Cardiac muscle cell (in vitro differentiated cells and primary cell): Measurements from ENCODE around the gene AMMECR1L. TPM values are rescaled to one million over a fixed set of nuclear protein-coding genes. Genes with fewer than 3 reads are reported as not detected.
"Not testable (repeated sequence)": the region's sequence is repeated elsewhere in the genome, so short reads cannot be mapped to it uniquely, and the experiment has no call there.

Experiments
- DNase-seq, 2 donors: peaks; one replicate each; pipeline versions ENCODE4 v3.0.0 to v3.0.0-alpha.2; 2010 to 2017; ENCODE audit warnings: low read depth in 1 of 2, low spot score in 1 of 2
- H3K27ac ChIP-seq: fragments of 200-600 bp; sonication (generic); 2 replicates; pipeline ENCODE4 v1.5.1; 2016
- H3K27me3 ChIP-seq: fragments of 200-600 bp; sonication (generic); 2 replicates; pipeline ENCODE4 v1.6.0; 2016; ENCODE audit warnings: control low read depth
- H3K36me3 ChIP-seq: fragments of 200-600 bp; sonication (generic); 2 replicates; pipeline ENCODE4 v1.5.1; 2016; ENCODE audit warnings: control low read depth
- H3K4me1 ChIP-seq: fragments of 200-600 bp; sonication (generic); 2 replicates; pipeline ENCODE4 v1.8.1; 2017; ENCODE audit warnings: low read depth, mild to moderate bottlenecking, mixed run types
- H3K4me3 ChIP-seq: fragments of 200-600 bp; sonication (generic); 2 replicates; pipeline ENCODE4 v1.5.1; 2016; ENCODE audit warnings: mild to moderate bottlenecking
- H3K9me3 ChIP-seq: fragments of 200-600 bp; sonication (generic); 2 replicates; pipeline ENCODE4 v1.5.1; 2017; ENCODE audit warnings: low read depth, mild to moderate bottlenecking, control low read depth
- polyA plus RNA-seq: library from polyadenylated mRNA; unstranded; fragments of >200 nt; fragmentation: Nextera tagmentation; extraction: Ambion mirVana; gene quantifications from 2 replicates; pipeline ENCODE4 v1.2.1, GENCODE V29; 2016
- total RNA-seq: library from RNA; depleted of rRNA; stranded (reverse); fragments of >200 nt; gene quantifications from 2 replicates; pipeline ENCODE4 v1.2.3, GENCODE V29; 2016
- TF ChIP-seq, protein P1 (sequence below): IDR thresholded peaks from 2 replicates; pipeline ENCODE4 v1.5.1; 2012; ENCODE audit warnings: low read depth, mild to moderate bottlenecking, low read length

The AMMECR1L gene
- total and polyA plus RNA-seq, 2 experiments from 2014 or later: 6.6 to 10.3 TPM

GRCh38 chr2:127814677-127815076 is 71.1 kb downstream of the AMMECR1L start:
- Histone ChIP-seq H3K27ac (no peak overlapping the region), H3K4me1 (no peaks in the 10 kb centered on the region), H3K4me3 (no peak overlapping the region), H3K36me3 (no peaks in the 10 kb centered on the region), H3K27me3 (no peaks in the 10 kb centered on the region), H3K9me3 (no peaks in the 10 kb centered on the region)
- TF ChIP-seq, protein P1, sequence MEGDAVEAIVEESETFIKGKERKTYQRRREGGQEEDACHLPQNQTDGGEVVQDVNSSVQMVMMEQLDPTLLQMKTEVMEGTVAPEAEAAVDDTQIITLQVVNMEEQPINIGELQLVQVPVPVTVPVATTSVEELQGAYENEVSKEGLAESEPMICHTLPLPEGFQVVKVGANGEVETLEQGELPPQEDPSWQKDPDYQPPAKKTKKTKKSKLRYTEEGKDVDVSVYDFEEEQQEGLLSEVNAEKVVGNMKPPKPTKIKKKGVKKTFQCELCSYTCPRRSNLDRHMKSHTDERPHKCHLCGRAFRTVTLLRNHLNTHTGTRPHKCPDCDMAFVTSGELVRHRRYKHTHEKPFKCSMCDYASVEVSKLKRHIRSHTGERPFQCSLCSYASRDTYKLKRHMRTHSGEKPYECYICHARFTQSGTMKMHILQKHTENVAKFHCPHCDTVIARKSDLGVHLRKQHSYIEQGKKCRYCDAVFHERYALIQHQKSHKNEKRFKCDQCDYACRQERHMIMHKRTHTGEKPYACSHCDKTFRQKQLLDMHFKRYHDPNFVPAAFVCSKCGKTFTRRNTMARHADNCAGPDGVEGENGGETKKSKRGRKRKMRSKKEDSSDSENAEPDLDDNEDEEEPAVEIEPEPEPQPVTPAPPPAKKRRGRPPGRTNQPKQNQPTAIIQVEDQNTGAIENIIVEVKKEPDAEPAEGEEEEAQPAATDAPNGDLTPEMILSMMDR: no peak
- DNase-seq: no peak

- not testable (repeated sequence) for H3K4me3 ChIP-seq
Observed at GRCh38 chr2:127812441-127812840, 73.3 kb downstream of the AMMECR1L start.

More at GRCh38 chr2:127812441-127812840, 73.3 kb downstream of the AMMECR1L start:
- H3K27ac ChIP-seq, H3K9me3 ChIP-seq, H3K27me3 ChIP-seq, H3K36me3 ChIP-seq, DNase-seq, H3K4me1 ChIP-seq: not testable (repeated sequence)

Other genes with a start within 250 kb of the AMMECR1L start
- gene GPR17, start 239.8 kb downstream of the AMMECR1L start, total RNA-seq: not detected in 2 replicates
- 0.09 TPM in 1 of 2 replicates, not detected in the other for gene GPR17, start 239.8 kb downstream of the AMMECR1L start, polyA plus RNA-seq
- 23.2 and 32.9 TPM in 2 replicates for gene LIMS2, start 210.4 kb downstream of the AMMECR1L start, total RNA-seq
- gene LIMS2, start 210.4 kb downstream of the AMMECR1L start, polyA plus RNA-seq: 35.2 and 48.8 TPM in 2 replicates
- 9.3 and 11.7 TPM in 2 replicates for gene SFT2D3, start 184.5 kb downstream of the AMMECR1L start, total RNA-seq
- gene SFT2D3, start 184.5 kb downstream of the AMMECR1L start, polyA plus RNA-seq: 0.13 and 5.9 TPM in 2 replicates
- 28.2 and 40.3 TPM in 2 replicates for gene WDR33, start 74.8 kb downstream of the AMMECR1L start, total RNA-seq
- gene WDR33, start 74.8 kb downstream of the AMMECR1L start, polyA plus RNA-seq: 44.4 and 53.7 TPM in 2 replicates
- 14.4 and 16.0 TPM in 2 replicates for gene POLR2D, start 27.8 kb downstream of the AMMECR1L start, total RNA-seq
- gene POLR2D, start 27.8 kb downstream of the AMMECR1L start, polyA plus RNA-seq: 26.1 and 44.2 TPM in 2 replicates
- 18.6 and 19.5 TPM in 2 replicates for gene SAP130, start 142.1 kb upstream of the AMMECR1L start, total RNA-seq
- gene SAP130, start 142.1 kb upstream of the AMMECR1L start, polyA plus RNA-seq: 22.8 and 23.9 TPM in 2 replicates
- 38.4 and 53.8 TPM in 2 replicates for gene UGGT1, start 205.2 kb upstream of the AMMECR1L start, total RNA-seq
- gene UGGT1, start 205.2 kb upstream of the AMMECR1L start, polyA plus RNA-seq: 8.3 and 8.8 TPM in 2 replicates